Stimulated activated CD8-positive, alpha-beta memory T cell treated with anti-CD3 and anti-CD28 coated beads, Interleukin-15, amount 100 ng/mL, for 1 hour (primary cell): ENCODE results near the gene SLC16A1.

Experiments
- DNase-seq: peaks from one replicate; pipeline ENCODE4 v3.0.0-alpha.2; 2020; ENCODE audit warnings: low read depth

Gene SLC16A1

DNA sequence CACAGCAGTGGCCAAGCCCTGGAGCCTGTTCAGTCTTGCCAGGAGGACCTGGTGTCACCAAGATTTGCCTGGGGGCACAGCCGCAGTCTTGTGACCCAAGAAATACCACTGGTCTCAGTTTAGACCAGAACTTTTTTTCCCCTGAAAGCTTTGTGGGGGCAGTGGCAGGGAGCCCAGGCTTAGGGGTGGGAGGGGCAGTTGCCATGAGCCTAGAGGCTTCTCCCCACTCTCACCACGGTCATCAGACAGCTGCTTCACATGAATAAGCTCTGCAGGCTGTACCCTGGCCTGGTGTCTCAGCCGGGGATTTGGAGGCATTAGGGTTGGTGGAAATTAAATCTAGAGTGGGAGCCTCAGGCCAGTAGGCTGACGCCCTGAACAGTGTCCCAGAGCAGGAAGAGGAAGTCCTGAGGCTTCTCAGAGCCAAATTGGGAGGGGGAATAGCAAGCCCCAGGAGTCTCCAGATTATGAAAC, 73.7 kb downstream of the SLC16A1 start:
- no peak for DNase-seq

DNA sequence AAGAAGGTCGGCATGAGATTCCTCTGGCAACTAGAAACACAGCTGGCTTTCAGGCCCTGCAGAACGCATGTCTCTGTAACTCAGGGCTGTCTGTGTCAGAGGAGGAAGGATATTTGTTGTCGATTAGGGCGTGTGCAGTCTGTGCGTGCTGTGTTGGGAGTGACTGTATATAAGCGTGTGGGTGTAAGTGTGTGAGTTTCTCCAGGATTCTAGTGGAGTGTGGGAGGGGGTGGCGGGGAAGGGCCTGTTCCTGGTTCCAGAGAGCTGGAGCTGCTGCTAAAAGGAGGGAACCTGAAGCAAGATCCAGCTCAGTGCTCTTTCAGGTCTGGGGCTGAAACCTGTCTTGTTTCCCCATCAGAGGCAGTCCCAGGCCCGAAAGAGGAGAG, 74.3 kb downstream of the SLC16A1 start:
- DNase-seq: no peak

DNA sequence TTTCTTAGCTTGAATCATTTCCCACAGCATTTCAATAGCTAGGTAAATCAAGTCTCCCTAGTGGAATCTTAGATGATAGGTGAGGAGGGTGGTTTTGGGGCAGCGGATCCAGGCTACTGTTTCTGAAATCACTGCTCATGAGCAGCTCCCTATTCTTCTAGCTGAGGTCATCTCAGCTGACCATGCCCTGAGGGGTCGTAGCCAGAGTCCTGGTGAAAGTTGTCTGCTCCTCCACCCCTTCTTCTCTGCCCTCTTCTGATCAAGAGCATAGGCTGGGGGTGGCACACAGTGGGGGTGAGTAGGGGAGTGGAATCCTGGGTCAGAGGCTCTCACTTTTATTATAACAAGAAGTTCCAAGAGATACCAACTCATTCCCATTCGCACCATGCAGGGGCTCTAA, 76.2 kb downstream of the SLC16A1 start:
- DNase-seq: no peak

DNA sequence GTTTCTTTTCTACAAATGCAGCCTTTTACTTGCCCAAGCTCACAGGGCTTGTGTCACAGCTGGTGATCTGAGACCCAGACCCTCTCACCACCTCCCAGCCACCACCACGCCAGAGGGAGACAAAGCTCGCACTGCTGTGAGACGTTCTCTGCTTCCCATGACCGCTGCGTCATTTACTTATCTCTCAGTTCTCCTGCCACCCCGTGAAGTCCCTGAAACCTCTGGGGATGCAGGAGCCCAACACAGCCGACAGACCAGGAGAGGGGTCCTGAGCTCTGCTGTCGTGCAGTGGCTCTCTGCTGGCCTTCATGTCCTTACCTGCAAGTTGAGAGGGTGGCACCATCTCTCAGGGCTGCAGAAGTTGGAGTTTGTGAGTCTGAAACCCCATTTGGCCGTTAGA, 77.7 kb downstream of the SLC16A1 start:
- DNase-seq: no peak

DNA sequence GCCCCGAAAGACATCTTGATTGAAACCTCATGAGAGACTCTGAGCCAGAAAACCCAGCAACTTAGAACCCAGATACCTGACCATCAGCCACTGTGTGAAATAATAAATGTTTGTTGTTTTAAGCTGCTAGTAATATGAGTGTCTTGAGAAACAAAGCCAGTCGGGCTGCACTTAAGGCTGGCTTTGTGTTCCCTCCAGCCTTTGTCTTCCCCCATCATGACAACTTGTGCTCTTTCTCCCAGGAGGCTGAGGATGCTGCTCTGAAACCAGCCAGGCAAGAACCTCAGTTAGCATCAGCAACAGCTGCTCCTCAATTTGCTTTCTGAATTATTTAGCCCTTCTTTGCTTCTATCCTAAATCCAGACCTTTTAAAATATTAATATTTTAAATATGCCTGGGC, 78.2 kb downstream of the SLC16A1 start:
- DNase-seq: no peak

DNA sequence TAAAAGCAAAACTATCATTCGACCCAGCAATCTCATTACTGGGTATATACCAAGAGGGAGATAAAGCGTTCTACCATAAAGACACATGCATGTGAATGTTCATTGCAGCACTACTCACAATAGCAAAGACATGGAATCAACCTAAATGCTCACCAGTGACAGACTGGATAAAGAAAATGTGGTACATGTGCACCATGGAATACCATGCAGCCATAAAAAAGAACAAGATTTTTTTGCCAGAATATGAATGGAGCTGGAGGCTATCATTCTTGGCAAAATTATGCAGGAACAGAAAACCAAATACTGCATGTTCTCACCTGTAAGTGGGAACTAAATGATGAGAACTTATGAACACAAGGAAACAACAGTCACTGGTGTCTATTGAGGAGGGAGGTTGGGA, 79.7 kb downstream of the SLC16A1 start:
- DNase-seq: no peak

DNA sequence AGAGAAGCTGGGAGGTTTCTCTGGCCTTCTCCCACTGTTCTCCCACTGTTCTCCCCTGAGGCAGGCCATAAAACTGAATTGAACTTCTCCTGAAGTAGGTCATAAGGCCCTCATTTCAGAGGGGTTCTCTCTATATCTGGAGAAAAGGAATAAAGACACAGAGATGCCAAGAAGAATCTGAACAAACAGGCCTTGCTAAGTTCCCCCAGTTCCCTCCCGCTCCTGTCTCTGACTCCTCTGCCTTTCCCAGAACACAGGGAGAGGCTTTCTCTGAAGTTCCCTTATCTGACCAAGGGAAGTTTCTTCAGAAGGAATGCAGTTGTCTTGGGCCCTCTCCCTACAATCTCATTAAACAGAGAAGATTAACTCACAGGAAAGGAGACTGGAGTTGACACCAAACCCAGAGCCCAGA, 83.4 kb downstream of the SLC16A1 start:
- DNase-seq: no peak

DNA sequence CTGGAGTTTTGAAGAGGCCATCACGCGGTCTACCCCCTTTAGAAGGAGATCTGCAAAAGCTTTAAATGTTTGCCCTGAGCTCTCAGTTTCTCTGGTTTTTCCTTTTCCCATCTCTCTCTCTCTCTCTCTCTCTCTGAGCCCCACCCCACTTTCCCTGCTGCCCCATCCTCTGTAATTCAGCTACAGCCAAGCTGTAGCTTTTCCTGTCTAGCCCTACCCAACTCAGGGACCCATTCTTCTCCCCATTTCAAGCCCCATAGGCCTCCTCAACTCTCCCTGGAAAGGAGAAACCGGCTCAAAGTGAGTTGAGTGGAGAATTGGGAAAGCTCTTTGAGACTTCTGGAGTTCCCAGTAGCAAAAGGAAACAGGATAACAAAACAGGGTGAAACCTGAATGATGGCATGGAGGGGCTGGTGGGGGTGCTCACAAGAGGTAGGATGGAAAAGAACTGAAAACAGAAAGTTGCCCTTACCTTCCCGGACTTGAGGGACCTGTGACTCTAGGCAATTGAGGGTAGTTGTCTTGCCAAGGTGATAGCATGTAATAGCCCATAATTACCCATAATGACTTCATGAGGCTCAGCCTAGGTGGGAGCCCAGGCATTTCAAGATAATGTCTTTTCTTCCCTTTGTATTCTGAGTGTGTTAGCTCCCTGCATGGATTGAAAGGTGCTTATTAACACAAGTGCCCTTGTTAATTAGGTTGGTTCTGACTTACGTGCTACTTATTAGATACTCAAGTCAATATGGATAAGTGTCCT, 84.9 kb downstream of the SLC16A1 start:
- no peak for DNase-seq

DNA sequence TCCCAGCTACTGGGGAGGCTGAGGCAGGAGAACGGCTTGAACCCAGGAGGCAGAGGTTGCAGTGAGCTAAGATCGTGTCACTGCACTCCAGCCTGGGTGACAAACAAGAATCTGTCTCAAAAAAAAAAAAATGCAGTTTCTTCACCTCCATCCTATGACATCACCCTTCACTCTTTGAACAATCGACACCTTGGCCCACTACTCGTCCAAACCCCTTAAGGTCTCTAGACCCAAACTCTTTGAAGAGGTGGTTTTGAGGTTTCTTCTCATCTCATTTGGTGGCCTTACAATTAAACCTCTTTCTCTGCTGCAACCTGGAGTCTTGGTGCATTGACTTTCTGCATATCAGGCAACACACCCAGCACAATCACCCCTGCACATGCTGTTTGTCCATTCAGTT, 86.1 kb downstream of the SLC16A1 start:
- no peak for DNase-seq

DNA sequence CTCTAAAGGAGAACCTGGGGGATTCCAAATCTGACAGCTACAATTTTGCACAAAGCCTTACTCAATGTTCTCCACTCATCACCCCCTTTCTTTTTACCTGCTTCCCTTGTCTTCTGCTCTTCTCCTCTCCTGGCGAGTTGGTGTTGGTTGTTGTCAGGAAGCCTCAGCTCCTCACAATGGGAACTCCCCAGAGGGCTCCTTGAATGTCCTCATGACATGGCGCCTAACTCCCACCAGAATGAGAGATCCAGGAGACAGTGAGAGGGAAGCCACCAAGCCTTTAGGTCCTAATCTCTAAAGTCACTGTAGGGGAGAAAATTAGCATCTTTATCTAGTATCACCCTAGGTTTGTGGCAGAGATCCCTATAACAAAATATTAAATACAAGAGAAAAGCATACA, 87.8 kb downstream of the SLC16A1 start:
- no peak for DNase-seq

DNA sequence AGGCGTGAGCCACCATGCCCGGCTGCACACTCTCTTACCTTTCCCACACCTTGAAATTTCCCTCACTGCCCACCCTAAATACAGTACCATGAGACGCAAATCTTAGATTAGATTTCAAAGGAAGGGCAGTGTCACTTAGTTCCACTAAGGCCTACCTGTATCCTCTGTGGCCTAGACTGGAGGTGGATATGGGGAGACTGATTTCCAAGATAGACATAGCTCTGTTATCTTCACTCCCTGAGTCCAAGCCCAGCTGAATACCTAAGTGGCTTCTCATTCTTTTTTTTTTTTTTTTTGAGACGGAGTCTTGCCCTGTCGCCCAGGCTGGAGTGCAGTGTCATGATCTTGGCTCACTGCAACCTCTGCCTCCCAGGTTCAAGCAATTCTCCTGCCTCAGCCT, 89.0 kb downstream of the SLC16A1 start:
- DNase-seq: no peak

DNA sequence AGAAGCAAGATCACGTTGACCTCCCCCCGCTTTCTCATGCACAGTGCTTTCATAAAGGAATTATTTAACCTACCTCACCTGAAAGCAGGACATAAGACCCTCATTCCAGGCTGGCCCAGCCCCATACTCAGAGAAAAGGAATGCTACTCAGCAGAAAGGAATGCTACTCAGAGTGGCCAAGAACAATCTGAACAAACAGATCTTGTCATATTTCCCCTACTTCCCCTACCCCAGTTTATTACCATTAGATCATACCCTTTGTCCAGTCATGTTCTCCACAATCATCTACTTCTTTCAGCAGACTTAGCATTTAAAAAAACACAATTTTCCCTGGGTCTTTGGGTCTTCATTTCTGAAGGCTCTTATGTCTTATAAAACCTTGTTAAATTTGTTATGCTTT, 89.8 kb downstream of the SLC16A1 start:
- no peak for DNase-seq

DNA sequence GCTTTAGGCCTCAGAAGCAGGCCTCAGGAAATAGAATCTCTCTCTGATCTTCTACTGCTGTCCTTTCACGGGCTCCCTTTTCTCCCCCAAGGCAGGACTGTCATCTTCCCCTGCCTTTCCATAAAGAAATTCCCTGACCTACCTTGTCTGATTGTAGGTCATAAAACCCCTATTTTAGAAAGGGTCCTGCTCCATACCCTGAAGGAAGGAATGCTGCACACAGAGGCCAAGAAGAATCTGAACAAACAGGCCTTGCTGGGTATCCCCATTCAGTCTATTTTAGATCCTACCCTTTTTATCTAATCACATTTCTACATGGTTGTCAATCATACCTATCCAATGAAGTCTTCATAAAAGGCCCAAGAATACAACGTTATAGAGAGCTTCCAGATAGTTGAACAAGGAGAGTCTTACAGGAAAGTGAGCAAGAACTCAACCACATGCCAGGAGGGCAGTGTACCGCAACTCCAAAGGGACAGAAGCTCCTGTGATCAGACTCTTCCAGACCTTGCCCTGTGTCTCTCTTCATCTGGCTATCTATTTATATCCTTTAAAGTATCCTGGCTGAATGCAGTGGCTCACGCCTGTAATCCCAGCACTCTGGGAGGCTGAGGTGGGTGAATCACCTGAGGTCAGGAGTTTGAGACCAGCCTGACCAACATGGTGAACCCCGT, 93.1 kb downstream of the SLC16A1 start:
- no peak for DNase-seq
